ENCODE measurements around the gene UAP1.

DNA sequence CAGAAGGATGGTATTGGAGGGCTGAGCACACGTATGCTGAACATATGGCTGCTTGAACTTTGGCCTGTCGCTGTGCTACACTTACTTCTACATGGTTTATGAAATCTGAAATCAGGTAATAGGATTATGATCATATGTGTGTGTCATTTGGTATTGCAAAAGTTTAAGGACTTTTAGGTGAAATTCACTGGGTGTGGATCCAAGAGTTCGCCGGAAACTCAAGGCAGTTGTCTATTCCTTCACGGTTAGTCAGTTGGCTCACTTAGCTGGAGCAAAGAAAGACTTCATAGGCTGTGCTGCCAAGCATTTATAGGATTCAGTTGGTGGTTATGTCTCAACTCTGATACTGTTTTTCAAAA is 927 bp downstream of the UAP1 start:
- TF ChIP-seq, protein P1, sequence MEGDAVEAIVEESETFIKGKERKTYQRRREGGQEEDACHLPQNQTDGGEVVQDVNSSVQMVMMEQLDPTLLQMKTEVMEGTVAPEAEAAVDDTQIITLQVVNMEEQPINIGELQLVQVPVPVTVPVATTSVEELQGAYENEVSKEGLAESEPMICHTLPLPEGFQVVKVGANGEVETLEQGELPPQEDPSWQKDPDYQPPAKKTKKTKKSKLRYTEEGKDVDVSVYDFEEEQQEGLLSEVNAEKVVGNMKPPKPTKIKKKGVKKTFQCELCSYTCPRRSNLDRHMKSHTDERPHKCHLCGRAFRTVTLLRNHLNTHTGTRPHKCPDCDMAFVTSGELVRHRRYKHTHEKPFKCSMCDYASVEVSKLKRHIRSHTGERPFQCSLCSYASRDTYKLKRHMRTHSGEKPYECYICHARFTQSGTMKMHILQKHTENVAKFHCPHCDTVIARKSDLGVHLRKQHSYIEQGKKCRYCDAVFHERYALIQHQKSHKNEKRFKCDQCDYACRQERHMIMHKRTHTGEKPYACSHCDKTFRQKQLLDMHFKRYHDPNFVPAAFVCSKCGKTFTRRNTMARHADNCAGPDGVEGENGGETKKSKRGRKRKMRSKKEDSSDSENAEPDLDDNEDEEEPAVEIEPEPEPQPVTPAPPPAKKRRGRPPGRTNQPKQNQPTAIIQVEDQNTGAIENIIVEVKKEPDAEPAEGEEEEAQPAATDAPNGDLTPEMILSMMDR (conservative IDR thresholded peaks at IDR 0.05; ENCODE audit: low read length) = no peak
- TF ChIP-seq EZH2phosphoT487 (IDR thresholded peaks at IDR 0.05; ENCODE audit: borderline replicate concordance, low read depth, low read length) = no peak

Measured in OCI-LY7 (cell line).